Lower lobe of right lung (tissue), 2 donors: ENCODE measurements around the gene ERMP1. TPM values are rescaled to one million over a fixed set of nuclear protein-coding genes. Genes with fewer than 3 reads are reported as not detected.

Experiments
- ATAC-seq, 2 donors: fragments of 200-7000 bp; cut with Tn5 transposase; one replicate each; pipeline ENCODE4 v1.9.1; 2020 to 2022; ENCODE audit warnings: mild to moderate bottlenecking in 2 of 2, moderate library complexity in 2 of 2
- DNase-seq: peaks from one replicate; pipeline ENCODE4 v3.0.0-alpha.2; 2020
- H3K27ac ChIP-seq: fragments of 200-600 bp; one replicate; pipeline ENCODE4 v1.8.0; 2022
- H3K27me3 ChIP-seq: fragments of 200-600 bp; one replicate; pipeline ENCODE4 v1.8.0; 2022; ENCODE audit warnings: low read depth
- H3K36me3 ChIP-seq: fragments of 200-600 bp; one replicate; pipeline ENCODE4 v1.8.0; 2022; ENCODE audit warnings: mild to moderate bottlenecking
- H3K4me1 ChIP-seq: fragments of 200-600 bp; one replicate; pipeline ENCODE4 v1.8.0; 2022
- H3K4me3 ChIP-seq: fragments of 200-600 bp; one replicate; pipeline ENCODE4 v1.8.0; 2022; ENCODE audit warnings: mild to moderate bottlenecking
- H3K9me3 ChIP-seq: fragments of 200-600 bp; one replicate; pipeline ENCODE4 v1.8.0; 2022
- intact Hi-C: fragments of 100-400 bp; cut with DNase I; formaldehyde crosslinking; loops from one replicate; pipeline ENCODE4 v1.11.0; 2022
- total RNA-seq: library from RNA; stranded (reverse); fragmentation: NEBNext Ultra II Directional; extraction: Animal tissue kit (Norgen Biotek cat#: 25700); gene quantifications from one replicate; pipeline ENCODE4 v1.2.1, GENCODE V29; 2021
- TF ChIP-seq, protein P1 (sequence below): fragments of 200-600 bp; IDR thresholded peaks from one replicate; pipeline ENCODE4 v1.8.0; 2022; ENCODE audit warnings: antibody characterized with exemption, mild to moderate bottlenecking
- donor health status: DM: no; HTN: yes; CAD: no; lungs with severe emphysema.

ERMP1 gene
- total RNA-seq, 1 donor from 2014 or later, result 26.2 TPM

DNA sequence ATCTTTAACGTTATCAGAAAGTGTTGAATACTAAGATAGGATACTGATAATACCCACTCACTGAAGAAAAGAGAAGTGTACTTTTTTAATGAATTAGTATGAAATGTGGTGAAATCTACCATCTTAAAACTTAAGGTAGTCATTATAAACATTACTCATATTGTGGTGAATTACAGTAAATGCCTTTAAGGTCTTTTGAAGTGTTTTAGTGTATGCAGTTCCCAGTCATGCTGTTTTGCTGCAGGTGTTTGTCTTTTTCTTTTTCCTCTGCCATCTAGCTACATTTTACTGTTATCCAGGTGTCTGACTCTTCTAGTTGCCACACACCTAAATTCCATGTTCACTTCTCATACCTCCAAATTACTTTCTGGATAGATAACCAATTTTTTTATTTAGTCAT is 72.6 kb downstream of the ERMP1 start:
- intact Hi-C loops, result no loop called here
- no peak overlapping the region for H3K27ac ChIP-seq
- DNase-seq, result no peak
- no peak for ATAC-seq
- TF ChIP-seq, protein P1, sequence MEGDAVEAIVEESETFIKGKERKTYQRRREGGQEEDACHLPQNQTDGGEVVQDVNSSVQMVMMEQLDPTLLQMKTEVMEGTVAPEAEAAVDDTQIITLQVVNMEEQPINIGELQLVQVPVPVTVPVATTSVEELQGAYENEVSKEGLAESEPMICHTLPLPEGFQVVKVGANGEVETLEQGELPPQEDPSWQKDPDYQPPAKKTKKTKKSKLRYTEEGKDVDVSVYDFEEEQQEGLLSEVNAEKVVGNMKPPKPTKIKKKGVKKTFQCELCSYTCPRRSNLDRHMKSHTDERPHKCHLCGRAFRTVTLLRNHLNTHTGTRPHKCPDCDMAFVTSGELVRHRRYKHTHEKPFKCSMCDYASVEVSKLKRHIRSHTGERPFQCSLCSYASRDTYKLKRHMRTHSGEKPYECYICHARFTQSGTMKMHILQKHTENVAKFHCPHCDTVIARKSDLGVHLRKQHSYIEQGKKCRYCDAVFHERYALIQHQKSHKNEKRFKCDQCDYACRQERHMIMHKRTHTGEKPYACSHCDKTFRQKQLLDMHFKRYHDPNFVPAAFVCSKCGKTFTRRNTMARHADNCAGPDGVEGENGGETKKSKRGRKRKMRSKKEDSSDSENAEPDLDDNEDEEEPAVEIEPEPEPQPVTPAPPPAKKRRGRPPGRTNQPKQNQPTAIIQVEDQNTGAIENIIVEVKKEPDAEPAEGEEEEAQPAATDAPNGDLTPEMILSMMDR, result no peak
- no peaks in the 10 kb centered on the region for H3K9me3 ChIP-seq
- H3K4me3 ChIP-seq, result no peak overlapping the region
- peaks cover 78% of the 10 kb centered on the region for H3K36me3 ChIP-seq
- no peaks in the 10 kb centered on the region for H3K4me1 ChIP-seq
- H3K27me3 ChIP-seq, result no peaks in the 10 kb centered on the region

DNA sequence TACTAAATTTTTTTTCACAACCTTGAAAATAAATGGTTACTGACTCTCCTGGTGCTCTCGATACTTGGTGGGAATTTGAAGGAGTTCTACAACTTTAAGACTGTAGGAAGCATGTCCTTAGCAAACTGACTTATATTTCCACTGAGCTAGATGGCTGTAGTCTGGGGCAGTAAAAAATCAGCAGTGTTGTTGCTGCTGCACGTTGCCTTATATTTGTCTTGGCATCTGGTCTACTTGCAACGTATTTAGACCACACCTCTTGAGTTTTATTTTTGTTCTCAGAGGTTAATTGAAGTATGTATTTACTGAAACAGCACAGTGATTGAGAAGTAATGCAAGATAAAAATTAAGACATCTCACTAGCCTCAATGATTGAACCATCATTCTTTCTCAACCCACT is 76.3 kb downstream of the ERMP1 start:
- TF ChIP-seq, protein P1, result no peak
- Histone ChIP-seq H3K36me3 (peaks cover 57% of the 10 kb centered on the region), H3K9me3 (no peaks in the 10 kb centered on the region), H3K4me3 (no peak overlapping the region), H3K27me3 (no peaks in the 10 kb centered on the region), H3K4me1 (no peaks in the 10 kb centered on the region), H3K27ac (no peak overlapping the region)
- ATAC-seq (no peak), DNase-seq (no peak)
- intact Hi-C loops, result no loop called here

DNA sequence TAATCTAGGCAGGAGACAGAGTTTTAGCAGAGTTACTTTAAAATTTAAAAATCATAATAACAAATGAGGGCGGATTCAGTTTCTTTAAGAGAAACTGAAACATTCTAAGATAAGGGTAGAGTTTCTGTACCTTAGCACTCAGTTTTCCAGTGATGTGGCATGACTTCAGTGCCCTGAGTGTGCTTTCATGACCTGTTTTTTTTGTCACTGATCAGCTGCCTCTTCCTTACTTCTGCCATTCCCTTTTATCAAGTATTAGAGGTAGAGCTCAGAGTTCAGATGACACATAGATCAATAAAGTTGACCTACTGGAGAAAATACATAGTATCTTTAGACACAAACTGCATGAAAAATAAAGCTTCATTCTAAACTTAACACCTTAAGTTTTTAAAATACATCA is 82.3 kb downstream of the ERMP1 start:
- H3K4me1 ChIP-seq, result no peaks in the 10 kb centered on the region
- no peak for ATAC-seq
- H3K27me3 ChIP-seq, result no peaks in the 10 kb centered on the region
- H3K27ac ChIP-seq, result no peak overlapping the region
- DNase-seq, result no peak
- TF ChIP-seq, protein P1, result no peak
- intact Hi-C loops, result no loop called here
- H3K36me3 ChIP-seq, result peaks cover 67% of the 10 kb centered on the region
- no peak overlapping the region for H3K4me3 ChIP-seq
- no peaks in the 10 kb centered on the region for H3K9me3 ChIP-seq

DNA sequence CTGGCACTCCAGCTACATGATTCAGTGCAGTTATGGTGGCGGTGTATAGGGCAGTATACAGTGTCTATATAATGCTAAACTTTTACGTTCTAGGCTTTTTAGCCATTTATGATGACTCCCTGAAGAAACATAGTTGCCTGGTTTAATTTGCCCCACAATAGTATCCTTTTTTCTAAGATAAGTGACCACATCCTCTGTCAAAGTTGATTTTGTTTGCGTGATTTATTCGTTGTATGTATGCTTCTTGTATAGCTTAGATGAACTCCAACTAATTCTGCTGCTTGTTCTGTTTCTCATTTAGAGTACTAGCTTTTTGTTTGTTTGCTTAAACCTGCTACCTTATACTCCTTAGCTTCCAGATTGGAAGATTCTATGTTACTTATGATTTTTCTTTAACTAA is 83.6 kb downstream of the ERMP1 start:
- Histone ChIP-seq H3K27ac (no peak overlapping the region), H3K36me3 (peaks cover 69% of the 10 kb centered on the region), H3K4me1 (no peaks in the 10 kb centered on the region), H3K4me3 (no peak overlapping the region), H3K9me3 (no peaks in the 10 kb centered on the region), H3K27me3 (no peaks in the 10 kb centered on the region)
- no peak for ATAC-seq
- DNase-seq, result no peak
- intact Hi-C loops, result no loop called here
- TF ChIP-seq, protein P1, result no peak

DNA sequence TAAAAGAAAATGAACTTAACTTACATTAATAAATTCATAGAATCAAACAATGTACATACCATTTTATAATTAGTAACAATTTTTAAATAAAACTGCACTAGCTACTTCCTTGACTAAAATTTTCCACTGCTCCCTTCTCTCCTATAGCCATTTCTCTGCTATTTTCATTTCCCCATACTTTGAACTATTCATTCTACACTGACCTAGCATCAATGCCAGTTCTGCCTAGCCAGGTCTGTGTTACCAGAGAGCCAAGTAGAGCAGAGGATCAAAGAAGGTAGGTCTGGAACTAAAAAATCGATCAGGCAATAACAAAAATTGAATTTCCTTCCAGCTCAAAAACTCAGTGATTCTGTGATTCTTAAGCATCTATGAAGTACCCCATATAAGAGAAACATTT is 84.5 kb downstream of the ERMP1 start:
- peaks cover 77% of the 10 kb centered on the region for H3K36me3 ChIP-seq

More for the DNA sequence above, 84.5 kb downstream of the ERMP1 start:
- Histone ChIP-seq H3K9me3 (no peaks in the 10 kb centered on the region), H3K4me3 (no peak overlapping the region), H3K4me1 (no peaks in the 10 kb centered on the region), H3K27ac (no peak overlapping the region), H3K27me3 (no peaks in the 10 kb centered on the region)
- no peak for DNase-seq
- intact Hi-C loops, result no loop called here
- ATAC-seq, result no peak
- TF ChIP-seq, protein P1, result no peak
